HEK293 (cell line): Measurements from ENCODE around the gene ADAMTS12.

Experiments
- CTCF ChIA-PET: fragments of 350-600 bp; formaldehyde crosslinking; extraction: SDS; loops from one replicate; lab custom pipeline; 2021; ENCODE audit warnings: antibody characterized with exemption; lab: Yijun Ruan, JAX
- POLR2A ChIA-PET: fragments of 300-600 bp; formaldehyde crosslinking; extraction: SDS; loops from one replicate; lab custom pipeline; 2020; ENCODE audit warnings: antibody characterized with exemption, inconsistent platforms; lab: Yijun Ruan, JAX
- H3K27ac ChIP-seq: fragments of 200-500 bp; sonication (Bioruptor generic); 2 replicates; pipeline ENCODE4 v1.5.1; 2014; ENCODE audit warnings: low read depth, low read length, control low read depth, inconsistent platforms; ENCODE audit errors: extremely low read depth
- H3K36me3 ChIP-seq, 2 experiments: fragments of 200-500 bp in 1 of 2; sonication (Bioruptor generic) in 1 of 2; 1 replicate in 1 of 2; 2 replicates in 1 of 2; pipeline ENCODE4 v1.5.1; 2014 to 2017; ENCODE audit warnings: inconsistent platforms in 2 of 2, low read length in 2 of 2; ENCODE audit not compliant: control insufficient read depth in 2 of 2, insufficient read depth in 1 of 2
- H3K4me1 ChIP-seq: fragments of 200-500 bp; sonication (Bioruptor generic); 2 replicates; pipeline ENCODE4 v1.5.1; 2014; ENCODE audit warnings: mild to moderate bottlenecking, low read length, inconsistent platforms; ENCODE audit not compliant: control insufficient read depth, insufficient read depth
- H3K4me3 ChIP-seq: 2 replicates; pipeline ENCODE4 v1.5.1; 2011; ENCODE audit warnings: low read depth, mild to moderate bottlenecking, control low read depth, low read length, moderate library complexity
- H3K9me3 ChIP-seq: fragments of 200-500 bp; sonication (Bioruptor generic); 2 replicates; pipeline ENCODE4 v1.5.1; 2014; ENCODE audit warnings: low read depth, low read length, inconsistent platforms; ENCODE audit not compliant: control insufficient read depth, insufficient read depth
- MYNN ChIP-seq: fragments of 450-650 bp; formaldehyde crosslinking; IDR thresholded peaks from 2 replicates; pipeline ENCODE4 v1.5.1; 2016; ENCODE audit warnings: missing biosample characterization, missing genetic modification characterization, borderline replicate concordance
- ZFHX2 ChIP-seq: fragments of 450-650 bp; formaldehyde crosslinking; conservative IDR thresholded peaks from 2 replicates; pipeline ENCODE4 v1.5.1; 2016; ENCODE audit warnings: missing biosample characterization, missing genetic modification characterization
- ZFP41 ChIP-seq: fragments of 450-650 bp; formaldehyde crosslinking; IDR thresholded peaks from 2 replicates; pipeline ENCODE4 v1.5.1; 2016; ENCODE audit warnings: missing biosample characterization, missing genetic modification characterization, borderline replicate concordance
- ZNF132 ChIP-seq: fragments of 450-650 bp; formaldehyde crosslinking; IDR thresholded peaks from 2 replicates; pipeline ENCODE4 v1.5.1; 2017; ENCODE audit warnings: missing biosample characterization, missing genetic modification characterization, borderline replicate concordance
- ZNF140 ChIP-seq: fragments of 450-650 bp; formaldehyde crosslinking; IDR thresholded peaks from 2 replicates; pipeline ENCODE4 v1.5.1; 2016; ENCODE audit warnings: missing biosample characterization, missing genetic modification characterization
- ZNF169 ChIP-seq: fragments of 450-650 bp; formaldehyde crosslinking; IDR thresholded peaks from 2 replicates; pipeline ENCODE4 v1.5.1; 2016; ENCODE audit warnings: missing biosample characterization, missing genetic modification characterization
- ZNF19 ChIP-seq: fragments of 450-650 bp; formaldehyde crosslinking; IDR thresholded peaks from 2 replicates; pipeline ENCODE4; 2016; ENCODE audit warnings: missing biosample characterization, missing genetic modification characterization, low read depth
- ZNF433 ChIP-seq: fragments of 450-650 bp; formaldehyde crosslinking; IDR thresholded peaks from 2 replicates; pipeline ENCODE4 v1.5.1; 2016; ENCODE audit warnings: missing biosample characterization, missing genetic modification characterization, low read depth
- ZNF692 ChIP-seq: fragments of 450-650 bp; formaldehyde crosslinking; IDR thresholded peaks from 2 replicates; pipeline ENCODE4 v1.5.1; 2016; ENCODE audit warnings: missing biosample characterization, missing genetic modification characterization
- ZSCAN23 ChIP-seq: fragments of 450-650 bp; formaldehyde crosslinking; IDR thresholded peaks from 2 replicates; pipeline ENCODE4 v1.5.1; 2016; ENCODE audit warnings: missing biosample characterization, missing genetic modification characterization
- TF ChIP-seq, protein P1 (sequence below): fragments of 450-650 bp; formaldehyde crosslinking; IDR thresholded peaks from 2 replicates; pipeline ENCODE4 v1.5.1; 2016; ENCODE audit warnings: missing biosample characterization, missing genetic modification characterization

Gene ADAMTS12

DNA sequence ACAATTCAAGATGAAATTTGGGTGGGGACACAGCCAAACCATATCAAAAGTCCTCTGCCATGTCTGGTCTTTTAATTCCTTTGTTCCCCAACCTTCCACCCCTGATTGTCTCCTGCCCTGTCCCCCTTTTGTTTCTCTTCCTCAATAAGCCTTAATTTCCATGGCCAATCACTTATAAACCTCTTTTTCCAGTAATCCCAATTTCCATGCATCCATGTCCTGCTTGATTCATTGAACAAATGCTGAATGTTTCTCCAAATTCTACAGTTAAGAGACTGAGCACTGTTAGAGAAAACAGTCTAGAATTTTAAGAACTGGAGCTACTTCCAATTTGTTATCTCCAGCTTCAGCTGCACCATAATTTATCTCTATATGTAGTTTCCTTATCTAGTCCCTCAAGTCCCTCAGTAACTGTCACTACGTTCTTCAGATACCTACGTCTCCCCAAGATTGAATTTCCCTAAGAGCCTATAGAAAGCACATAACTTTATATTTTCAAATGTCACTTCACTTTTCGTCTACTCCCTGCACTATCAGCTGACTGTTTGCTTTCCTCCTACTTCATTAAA lies 416.8 kb downstream of the ADAMTS12 start:
- ChIA-PET CTCF (no interaction called here), POLR2A (no interaction called here)
- Histone ChIP-seq H3K9me3 (no peaks in the 10 kb centered on the region), H3K27ac (no peak overlapping the region), H3K4me3 (no peak overlapping the region), H3K36me3 (peaks cover 30 to 70% of the 10 kb centered on the region in 2 experiments), H3K4me1 (no peaks in the 10 kb centered on the region)
- TF ChIP-seq MYNN (no peak), ZNF433 (tag by site-specific recombination) (no peak), ZNF169 (no peak), ZNF19 (tag by site-specific recombination) (no peak), ZNF132 (tag by site-specific recombination) (no peak)
- TF ChIP-seq, protein P1, sequence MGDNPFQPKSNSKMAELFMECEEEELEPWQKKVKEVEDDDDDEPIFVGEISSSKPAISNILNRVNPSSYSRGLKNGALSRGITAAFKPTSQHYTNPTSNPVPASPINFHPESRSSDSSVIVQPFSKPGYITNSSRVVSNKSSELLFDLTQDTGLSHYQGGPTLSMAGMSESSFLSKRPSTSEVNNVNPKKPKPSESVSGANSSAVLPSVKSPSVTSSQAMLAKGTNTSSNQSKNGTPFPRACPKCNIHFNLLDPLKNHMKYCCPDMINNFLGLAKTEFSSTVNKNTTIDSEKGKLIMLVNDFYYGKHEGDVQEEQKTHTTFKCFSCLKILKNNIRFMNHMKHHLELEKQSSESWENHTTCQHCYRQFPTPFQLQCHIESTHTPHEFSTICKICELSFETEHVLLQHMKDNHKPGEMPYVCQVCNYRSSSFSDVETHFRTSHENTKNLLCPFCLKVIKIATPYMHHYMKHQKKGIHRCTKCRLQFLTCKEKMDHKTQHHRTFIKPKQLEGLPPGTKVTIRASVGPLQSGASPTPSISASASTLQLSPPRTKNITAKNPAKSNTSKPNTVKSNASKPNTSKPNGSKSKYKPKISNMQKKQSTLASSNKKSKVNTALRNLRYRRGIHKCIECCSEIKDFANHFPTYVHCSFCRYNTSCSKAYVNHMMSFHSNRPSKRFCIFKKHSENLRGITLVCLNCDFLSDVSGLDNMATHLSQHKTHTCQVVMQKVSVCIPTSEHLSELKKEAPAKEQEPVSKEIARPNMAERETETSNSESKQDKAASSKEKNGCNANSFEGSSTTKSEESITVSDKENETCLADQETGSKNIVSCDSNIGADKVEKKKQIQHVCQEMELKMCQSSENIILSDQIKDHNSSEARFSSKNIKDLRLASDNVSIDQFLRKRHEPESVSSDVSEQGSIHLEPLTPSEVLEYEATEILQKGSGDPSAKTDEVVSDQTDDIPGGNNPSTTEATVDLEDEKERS (tag by site-specific recombination): no peak

DNA sequence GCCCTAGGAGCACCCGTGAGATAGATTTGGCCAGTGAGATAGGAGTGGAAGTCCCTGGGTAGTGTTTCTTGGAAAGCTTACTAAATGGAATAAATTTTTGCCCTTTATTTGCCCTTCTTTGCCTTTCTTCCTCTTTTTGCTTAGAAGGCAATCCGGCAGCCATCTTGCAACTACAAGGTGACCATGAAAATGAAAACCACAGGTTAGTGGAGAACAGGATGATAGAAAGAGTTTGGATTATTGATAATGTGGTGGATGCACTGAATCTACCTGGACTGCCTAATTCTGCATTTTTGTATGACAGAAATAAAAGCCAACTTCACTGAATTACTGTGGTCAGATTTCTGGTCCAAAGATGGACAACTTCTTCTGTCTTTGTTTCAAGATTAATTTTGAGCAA lies 417.8 kb downstream of the ADAMTS12 start:
- ChIA-PET POLR2A (no interaction called here), CTCF (no interaction called here)
- no peaks in the 10 kb centered on the region for H3K9me3 ChIP-seq
- TF ChIP-seq ZFHX2 (tag by site-specific recombination): no peak
- no peak for TF ChIP-seq ZNF692 (tag by site-specific recombination)
- TF ChIP-seq ZFP41 (tag by site-specific recombination): no peak
- no peak for TF ChIP-seq ZNF433 (tag by site-specific recombination)
- TF ChIP-seq ZNF140 (tag by site-specific recombination): no peak
- no peak for TF ChIP-seq ZSCAN23
- H3K4me3 ChIP-seq: no peak overlapping the region
- no peaks in the 10 kb centered on the region for H3K4me1 ChIP-seq
- peaks cover 40 to 75% of the 10 kb centered on the region in 2 experiments for H3K36me3 ChIP-seq
- H3K27ac ChIP-seq: no peak overlapping the region
